Omental fat pad (tissue), 4 donors: ENCODE measurements around the gene LSM14A. TPM values are rescaled to one million over a fixed set of nuclear protein-coding genes. Genes with fewer than 3 reads are reported as not detected.

Experiments
- ATAC-seq: fragments of 150-250 bp; one replicate; pipeline ENCODE4 v1.9.1; 2016; ENCODE audit warnings: mild to moderate bottlenecking, moderate library complexity; ENCODE audit not compliant: low FRiP score
- DNase-seq: peaks from one replicate; pipeline ENCODE4 v3.0.0-alpha.2; 2019; ENCODE audit warnings: low spot score
- CTCF ChIP-seq, 3 donors: fragments of 450-650 bp; IDR thresholded peaks; one replicate each; pipeline ENCODE4 v1.5.1; 2016 to 2017; ENCODE audit warnings: antibody characterized with exemption in 3 of 3, mild to moderate bottlenecking in 3 of 3, moderate library complexity in 2 of 3
- total RNA-seq, 4 donors: library from RNA; depleted of rRNA; stranded (reverse); fragments of >200 nt; gene quantifications; one replicate each; pipeline ENCODE4 v1.1.0, GENCODE V29; 2016

LSM14A gene
- total RNA-seq, 4 donors from 2014 or later, result 63.0 to 128 (median 93.1) TPM

GRCh38 chr19:34273121-34273520 is 100.8 kb downstream of the LSM14A start:
- no peak for TF ChIP-seq CTCF (IDR thresholded peaks at IDR 0.05)
- DNase-seq (no peak), ATAC-seq (no peak)

GRCh38 chr19:34274284-34274826 is 102.1 kb downstream of the LSM14A start:
- no peak for TF ChIP-seq CTCF (IDR thresholded peaks at IDR 0.05)

DNA sequence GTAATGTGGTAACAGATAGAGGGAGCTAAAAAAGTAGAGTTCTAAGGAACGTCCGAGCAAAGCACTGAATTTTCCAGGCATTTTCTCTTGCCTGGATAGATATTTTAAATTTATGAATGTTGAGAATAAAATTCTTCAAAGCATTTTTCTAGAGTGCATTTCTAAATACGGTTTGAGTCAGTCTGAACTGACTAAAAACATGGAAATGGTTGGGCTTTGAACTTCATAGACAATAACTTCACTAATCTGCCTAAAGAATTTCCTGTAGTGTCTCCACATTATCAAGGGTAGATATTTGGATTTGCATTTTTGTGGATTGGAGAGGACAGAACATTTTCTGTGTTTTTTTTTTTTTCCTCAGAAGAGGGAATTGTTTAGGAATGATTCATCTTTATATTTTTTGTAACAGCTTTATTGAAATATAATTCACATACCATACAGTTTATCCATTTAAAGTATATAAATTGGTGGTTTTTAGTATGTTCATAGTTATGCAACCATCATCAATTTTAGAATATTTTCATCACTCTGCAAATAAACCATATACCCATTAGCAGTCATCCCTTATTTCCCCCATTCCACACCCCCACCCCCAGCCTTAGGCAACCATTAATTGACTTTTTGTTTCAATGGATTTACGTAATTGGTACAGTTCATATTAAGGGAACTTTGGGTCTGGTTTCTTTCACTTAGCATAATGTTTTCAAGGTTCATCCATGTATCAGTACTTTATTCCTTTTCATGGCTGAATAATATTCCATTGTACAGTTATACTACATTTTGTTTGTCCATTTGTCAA is 102.7 kb downstream of the LSM14A start:
- no peak for TF ChIP-seq CTCF (IDR thresholded peaks at IDR 0.05)
- no peak for DNase-seq
- ATAC-seq, result peak; percentile 49

More at GRCh38 chr19:34274284-34274826, 102.1 kb downstream of the LSM14A start:
- DNase-seq (no peak), ATAC-seq (peak; percentile 60)

DNA sequence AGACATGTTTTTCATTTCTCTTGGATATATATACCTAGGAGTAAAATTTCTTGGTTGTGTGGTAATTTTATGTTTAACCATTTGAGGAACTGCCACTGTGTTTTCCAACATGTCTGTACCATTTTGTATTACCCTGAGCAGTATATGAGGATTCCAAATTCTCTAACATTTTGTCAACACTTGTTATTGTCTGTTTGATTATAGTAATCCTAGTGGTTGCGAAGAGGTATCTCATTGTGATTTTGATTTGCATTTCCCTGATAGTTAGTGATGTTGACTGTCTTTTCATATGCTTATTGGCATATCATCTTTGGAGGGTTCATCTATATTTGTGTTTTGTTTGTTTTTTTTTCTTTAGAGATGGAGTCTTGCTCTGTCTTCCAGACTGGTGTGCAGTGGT is 103.4 kb downstream of the LSM14A start:
- TF ChIP-seq CTCF (IDR thresholded peaks at IDR 0.05), result no peak
- DNase-seq, result no peak
- ATAC-seq, result no peak

DNA sequence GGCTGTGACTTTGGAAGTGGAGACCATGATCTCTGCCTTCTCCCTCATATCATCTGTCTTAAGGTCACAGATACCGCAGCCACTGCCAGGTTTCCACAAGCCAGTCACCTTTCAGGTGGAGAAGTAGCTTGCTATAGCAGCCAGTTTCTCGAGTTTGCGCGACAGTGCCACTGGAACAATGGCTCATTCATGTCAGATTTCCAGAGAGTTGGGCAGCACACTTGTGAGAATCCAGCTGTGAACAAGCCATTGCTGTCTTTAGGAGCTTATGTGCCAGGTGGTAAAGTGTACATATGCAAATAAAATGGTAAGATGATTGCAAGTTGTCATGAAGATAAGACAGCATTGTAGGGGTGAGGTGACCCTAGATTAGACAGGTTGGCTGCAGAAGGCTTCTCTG is 104.3 kb downstream of the LSM14A start:
- no peak for ATAC-seq
- TF ChIP-seq CTCF (IDR thresholded peaks at IDR 0.05), result no peak
- no peak for DNase-seq

DNA sequence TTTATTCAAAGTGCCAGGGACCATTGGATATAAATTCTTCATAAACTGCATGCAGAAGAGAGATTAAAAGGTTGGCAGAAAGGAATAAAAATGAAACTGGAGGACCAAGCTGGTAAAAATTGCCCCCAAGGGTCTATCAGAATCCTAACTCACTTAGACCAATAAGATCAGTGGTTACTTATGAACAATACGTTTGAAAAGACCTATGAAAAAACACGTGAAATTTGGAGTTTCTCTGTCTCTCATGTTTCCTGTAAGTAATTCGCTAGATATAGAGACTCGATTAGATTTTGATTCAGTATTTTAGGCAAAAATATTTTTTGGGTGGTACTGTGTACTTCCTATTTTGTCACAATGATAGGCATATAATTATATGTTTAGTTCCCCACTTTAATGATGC is 104.9 kb downstream of the LSM14A start:
- ATAC-seq (no peak), DNase-seq (no peak)
- no peak for TF ChIP-seq CTCF (IDR thresholded peaks at IDR 0.05)

DNA sequence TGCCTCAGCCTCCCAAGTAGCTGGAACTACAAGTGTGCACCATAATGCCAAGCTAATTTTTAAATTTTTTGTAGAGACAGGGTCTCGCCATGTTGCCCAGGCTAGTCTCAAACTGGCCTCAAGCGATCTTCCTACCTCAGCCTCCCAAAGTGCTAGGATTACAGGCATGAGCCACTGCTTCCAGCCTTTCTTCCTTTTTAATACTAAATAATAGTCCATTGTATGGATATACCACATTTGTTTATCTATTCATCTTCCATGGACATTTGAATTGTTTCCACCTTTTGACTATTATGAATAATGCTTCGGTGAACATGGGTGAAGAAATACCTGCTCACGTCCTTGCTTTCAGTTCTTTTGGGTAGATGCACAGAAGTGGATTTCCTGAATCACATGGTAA is 106.5 kb downstream of the LSM14A start:
- DNase-seq (no peak), ATAC-seq (no peak)
- TF ChIP-seq CTCF (IDR thresholded peaks at IDR 0.05), result no peak
